Hair follicle dermal papilla cell (primary cell): ENCODE results near the gene CDK1. TPM values are rescaled to one million over a fixed set of nuclear protein-coding genes. Genes with fewer than 3 reads are reported as not detected.

Source experiments
- total RNA-seq: library from RNA; depleted of rRNA; stranded (reverse); fragments of >200 nt; gene quantifications from 2 replicates; pipeline ENCODE4 v1.2.3, GENCODE V29; 2012

Gene CDK1
- total RNA-seq, result 4.3 and 5.8 TPM in 2 replicates

DNA sequence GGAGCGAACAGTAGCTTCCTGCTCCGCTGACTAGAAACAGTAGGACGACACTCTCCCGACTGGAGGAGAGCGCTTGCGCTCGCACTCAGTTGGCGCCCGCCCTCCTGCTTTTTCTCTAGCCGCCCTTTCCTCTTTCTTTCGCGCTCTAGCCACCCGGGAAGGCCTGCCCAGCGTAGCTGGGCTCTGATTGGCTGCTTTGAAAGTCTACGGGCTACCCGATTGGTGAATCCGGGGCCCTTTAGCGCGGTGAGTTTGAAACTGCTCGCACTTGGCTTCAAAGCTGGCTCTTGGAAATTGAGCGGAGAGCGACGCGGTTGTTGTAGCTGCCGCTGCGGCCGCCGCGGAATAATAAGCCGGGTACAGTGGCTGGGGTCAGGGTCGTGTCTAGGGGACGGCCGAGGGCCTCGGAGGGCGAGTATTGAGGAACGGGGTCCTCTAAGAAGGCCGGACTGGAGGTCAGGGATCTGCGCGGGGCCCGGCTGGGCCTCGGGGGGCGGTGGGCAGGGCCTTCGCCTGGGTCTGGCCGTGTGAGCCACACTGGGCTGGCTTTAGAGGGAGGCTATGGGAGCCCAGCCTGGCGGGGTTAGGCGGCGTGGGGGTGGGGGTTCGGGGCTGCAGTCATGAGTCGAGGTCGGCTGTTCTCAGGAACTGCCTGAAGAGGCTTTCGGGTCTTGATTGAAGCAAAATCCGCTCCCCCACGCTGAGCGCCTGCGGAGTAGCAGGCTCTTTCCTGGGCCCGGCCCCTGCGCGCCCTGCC lies at the start of gene CDK1:
TSS of gene CDK1 (plus strand) at position 265 of the 757 bp plus-strand sequence. CDS start 1,688 bp downstream, outside the sequence.

Other genes starting within 250 kb of the CDK1 start
- 38.3 and 45.3 TPM in 2 replicates for gene RHOBTB1, start 165.7 kb downstream of the CDK1 start, total RNA-seq